Peyer's patch (tissue), 4 donors: ENCODE results near the gene ATP9B.

Source experiments
- CTCF ChIP-seq, 6 experiments: fragments of 450-650 bp in 4 of 6; fragments of 200-600 bp in 2 of 6; sonication (generic) in 1 of 6; IDR thresholded peaks; one replicate each; pipeline ENCODE4 v1.5.1; 2017 to 2019; ENCODE audit warnings: antibody characterized with exemption in 6 of 6, mild to moderate bottlenecking in 3 of 6, moderate library complexity in 1 of 6
- POLR2A ChIP-seq, 2 donors: fragments of 450-650 bp; IDR thresholded peaks; one replicate each; pipeline ENCODE4 v1.5.1; 2017; ENCODE audit warnings: antibody characterized with exemption in 2 of 2, mild to moderate bottlenecking in 2 of 2, moderate library complexity in 2 of 2

DNA sequence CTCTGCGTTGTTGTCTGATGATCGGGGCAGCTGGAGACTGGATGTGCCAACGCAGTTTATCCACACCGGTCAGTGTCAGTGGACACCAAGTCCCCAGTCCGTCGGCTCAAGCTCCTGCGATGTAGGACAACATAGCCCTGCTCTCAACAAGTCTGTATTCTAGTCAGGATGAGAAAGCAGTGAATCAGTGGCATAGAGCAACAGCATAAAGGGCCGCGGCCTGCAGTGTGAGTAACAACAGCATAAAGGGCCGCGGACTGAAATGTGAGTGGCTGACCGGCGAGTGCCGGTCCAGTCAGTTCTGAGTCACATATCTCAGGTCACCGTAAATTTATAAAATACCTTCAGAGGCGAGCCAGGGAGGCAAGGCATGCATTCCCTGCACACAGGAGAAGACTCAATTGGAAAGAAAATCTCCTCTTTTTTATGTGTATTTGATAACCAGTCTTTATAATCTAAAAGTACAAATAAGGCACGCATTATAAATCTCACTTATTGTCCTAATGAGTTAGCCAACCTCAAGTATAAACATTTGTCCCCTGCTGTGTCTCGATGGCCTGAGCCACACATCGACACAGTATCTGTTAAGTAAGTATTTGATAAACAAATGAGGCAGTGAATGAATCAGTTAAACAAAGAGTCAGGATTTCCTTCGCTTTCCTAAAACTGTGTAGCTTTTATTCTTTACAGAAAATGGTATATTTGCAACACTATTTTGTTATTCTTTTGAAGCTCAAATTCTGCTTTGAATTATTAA is 292.8 kb downstream of the ATP9B start:
- TF ChIP-seq POLR2A (IDR thresholded peaks at IDR 0.05) = no peak
- no peak for TF ChIP-seq CTCF (IDR thresholded peaks at IDR 0.05)
